GM10248 (cell line): ENCODE data around the gene KCNMB2.

ENCODE experiments used
- CTCF ChIA-PET: fragments of 300-600 bp; sonication (Branson Sonifier 250); formaldehyde crosslinking; extraction: SDS; loops from one replicate; lab custom pipeline; 2021; ENCODE audit warnings: antibody characterized with exemption; lab: Yijun Ruan, JAX
- POLR2A ChIA-PET: fragments of 350-650 bp; sonication (Branson Sonifier 250); formaldehyde crosslinking; extraction: SDS; loops from one replicate; lab custom pipeline; 2020; ENCODE audit warnings: antibody characterized with exemption; lab: Yijun Ruan, JAX
- DNase-seq: peaks from one replicate; pipeline ENCODE4 v3.0.0; 2012; ENCODE audit errors: extremely low spot score
- CTCF ChIP-seq: IDR thresholded peaks from 2 replicates; pipeline ENCODE4 v1.5.1; 2012; ENCODE audit warnings: mild to moderate bottlenecking, low read depth; ENCODE audit errors: extremely low read depth, missing control alignments, control extremely low read depth

KCNMB2 gene

GRCh38 chr3:178826435-178827123, 290.3 kb downstream of the KCNMB2 start:
- ChIA-PET POLR2A (no interaction called here), CTCF (interaction anchor here (0.8 to 2.0 kb wide), 6 partner anchors 9 to 391 kb away, joined by 3 to 6 read pairs (median 4); no protein-coding TSS in a partner anchor)
- TF ChIP-seq CTCF = no peak
- DNase-seq = no peak

- ChIA-PET CTCF (interaction anchor here (1.1 to 2.5 kb wide), 5 partner anchors 9 to 118 kb away, joined by 3 to 11 read pairs (median 3); no protein-coding TSS in a partner anchor), POLR2A (no interaction called here)
- DNase-seq = no peak
- TF ChIP-seq CTCF = no peak
Measured at GRCh38 chr3:178827285-178827856, 291.1 kb downstream of the KCNMB2 start.

- DNase-seq = no peak
- ChIA-PET CTCF (interaction anchor here (0.8 to 2.4 kb wide), 5 partner anchors 9 to 25 kb away, joined by 3 to 10 read pairs (median 4); no protein-coding TSS in a partner anchor), POLR2A (no interaction called here)
- TF ChIP-seq CTCF = no peak
Measured at GRCh38 chr3:178833695-178834094, 297.5 kb downstream of the KCNMB2 start.

- DNase-seq = no peak
- CTCF ChIA-PET = interaction anchor here (1.4 to 2.4 kb wide), 2 partner anchors 11 to 24 kb away, joined by 3 to 10 read pairs; no protein-coding TSS in a partner anchor
- POLR2A ChIA-PET = no interaction called here
- TF ChIP-seq CTCF = no peak
Measured at GRCh38 chr3:178835033-178835432, 298.8 kb downstream of the KCNMB2 start.

- CTCF ChIA-PET = interaction anchor here (1.4 kb wide), 2 partner anchors 20 to 30 kb away, joined by 3 to 4 read pairs; no protein-coding TSS in a partner anchor
- POLR2A ChIA-PET = no interaction called here
- no peak for TF ChIP-seq CTCF
- DNase-seq = no peak
Measured at GRCh38 chr3:178837512-178837911, 301.3 kb downstream of the KCNMB2 start.

- no peak for DNase-seq
- TF ChIP-seq CTCF = no peak
- CTCF ChIA-PET = no interaction called here
- POLR2A ChIA-PET = no interaction called here
Measured at GRCh38 chr3:178840586-178840985, 304.4 kb downstream of the KCNMB2 start.
